Activated B cell treated with CpG ODN at 0.5 μM for 24 hours (primary cell): ENCODE data around the gene TMEM40. TPM values are rescaled to one million over a fixed set of nuclear protein-coding genes. Genes with fewer than 3 reads are reported as not detected.

Experiments
- ATAC-seq: fragments of 200-7000 bp; cut with Tn5 transposase; one replicate; pipeline ENCODE4 v1.10.0; 2021; ENCODE audit warnings: low read depth, mild to moderate bottlenecking, moderate library complexity
- CTCF ChIA-PET: fragments of 350-600 bp; sonication (Branson Sonifier 250); formaldehyde crosslinking; loops from one replicate; lab custom pipeline; 2021; ENCODE audit warnings: antibody characterized with exemption; lab: Charles Lee
- POLR2A ChIA-PET: fragments of 350-600 bp; sonication (Branson Sonifier 250); formaldehyde crosslinking; loops from one replicate; lab custom pipeline; 2021; ENCODE audit warnings: antibody characterized with exemption; lab: Charles Lee
- DNase-seq: peaks from one replicate; pipeline ENCODE4 v3.0.0; 2022
- H3K27ac Mint-ChIP-seq: one replicate; pipeline ENCODE4 v1.8.0; 2020; ENCODE audit warnings: mixed read lengths
- H3K27me3 Mint-ChIP-seq: one replicate; pipeline ENCODE4 v1.8.0; 2021; ENCODE audit warnings: mixed read lengths
- H3K36me3 Mint-ChIP-seq: one replicate; pipeline ENCODE4 v1.8.0; 2021; ENCODE audit warnings: low read depth, mixed read lengths
- H3K4me1 Mint-ChIP-seq: one replicate; pipeline ENCODE4 v1.8.0; 2021; ENCODE audit warnings: mixed read lengths
- H3K4me3 Mint-ChIP-seq: one replicate; pipeline ENCODE4 v1.8.0; 2020; ENCODE audit warnings: mild to moderate bottlenecking, mixed read lengths
- H3K9me3 Mint-ChIP-seq: one replicate; pipeline ENCODE4 v1.8.0; 2020; ENCODE audit warnings: mixed read lengths
- intact Hi-C: fragments of 100-400 bp; cut with micrococcal nuclease; formaldehyde crosslinking; loops from one replicate; pipeline ENCODE4 v1.15.1; 2024
- total RNA-seq: library from RNA; stranded (reverse); gene quantifications from 2 replicates; pipeline ENCODE4 v1.2.3, GENCODE V29; 2022
- TF ChIP-seq, protein P1 (sequence below): fragments of 200-600 bp; IDR thresholded peaks from one replicate; pipeline ENCODE4 v1.8.0; 2022; ENCODE audit warnings: antibody characterized with exemption, mild to moderate bottlenecking

The TMEM40 gene
- total RNA-seq, 1 donor from 2014 or later: not detected

DNA sequence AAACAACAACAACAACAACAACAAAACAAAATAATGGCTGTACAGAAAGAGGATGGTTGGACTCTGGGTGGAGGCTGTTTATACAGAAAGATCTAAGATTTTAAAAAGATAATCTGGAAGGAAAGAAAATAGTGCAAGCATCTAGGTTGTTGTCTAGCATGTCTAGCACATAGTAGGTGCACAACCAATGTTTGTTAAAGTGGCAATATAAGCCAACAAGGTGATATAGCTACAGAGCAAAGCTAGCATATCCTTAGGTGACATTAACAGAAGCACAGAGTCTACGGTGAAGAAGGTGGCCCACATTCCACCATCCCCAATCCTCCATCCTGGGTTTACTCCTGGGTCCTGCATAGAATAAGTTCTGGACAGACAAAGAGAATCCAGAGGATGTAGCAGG, 4.7 kb downstream of the TMEM40 start:
- no peak for DNase-seq
- intact Hi-C loops: loop anchor here (1.0 to 5.0 kb wide), 2 partner anchors 43 to 56 kb away; partner anchors contain the start of gene CAND2
- Mint-ChIP-seq H3K4me1 (peaks cover 38% of the 10 kb centered on the region), H3K4me3 (no peak overlapping the region), H3K27ac (no peak overlapping the region), H3K9me3 (no peaks in the 10 kb centered on the region), H3K36me3 (no peaks in the 10 kb centered on the region), H3K27me3 (peaks cover 4% of the 10 kb centered on the region)
- ATAC-seq: no peak
- CTCF ChIA-PET: no interaction called here
- TF ChIP-seq, protein P1, sequence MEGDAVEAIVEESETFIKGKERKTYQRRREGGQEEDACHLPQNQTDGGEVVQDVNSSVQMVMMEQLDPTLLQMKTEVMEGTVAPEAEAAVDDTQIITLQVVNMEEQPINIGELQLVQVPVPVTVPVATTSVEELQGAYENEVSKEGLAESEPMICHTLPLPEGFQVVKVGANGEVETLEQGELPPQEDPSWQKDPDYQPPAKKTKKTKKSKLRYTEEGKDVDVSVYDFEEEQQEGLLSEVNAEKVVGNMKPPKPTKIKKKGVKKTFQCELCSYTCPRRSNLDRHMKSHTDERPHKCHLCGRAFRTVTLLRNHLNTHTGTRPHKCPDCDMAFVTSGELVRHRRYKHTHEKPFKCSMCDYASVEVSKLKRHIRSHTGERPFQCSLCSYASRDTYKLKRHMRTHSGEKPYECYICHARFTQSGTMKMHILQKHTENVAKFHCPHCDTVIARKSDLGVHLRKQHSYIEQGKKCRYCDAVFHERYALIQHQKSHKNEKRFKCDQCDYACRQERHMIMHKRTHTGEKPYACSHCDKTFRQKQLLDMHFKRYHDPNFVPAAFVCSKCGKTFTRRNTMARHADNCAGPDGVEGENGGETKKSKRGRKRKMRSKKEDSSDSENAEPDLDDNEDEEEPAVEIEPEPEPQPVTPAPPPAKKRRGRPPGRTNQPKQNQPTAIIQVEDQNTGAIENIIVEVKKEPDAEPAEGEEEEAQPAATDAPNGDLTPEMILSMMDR: no peak
- POLR2A ChIA-PET: no interaction called here

DNA sequence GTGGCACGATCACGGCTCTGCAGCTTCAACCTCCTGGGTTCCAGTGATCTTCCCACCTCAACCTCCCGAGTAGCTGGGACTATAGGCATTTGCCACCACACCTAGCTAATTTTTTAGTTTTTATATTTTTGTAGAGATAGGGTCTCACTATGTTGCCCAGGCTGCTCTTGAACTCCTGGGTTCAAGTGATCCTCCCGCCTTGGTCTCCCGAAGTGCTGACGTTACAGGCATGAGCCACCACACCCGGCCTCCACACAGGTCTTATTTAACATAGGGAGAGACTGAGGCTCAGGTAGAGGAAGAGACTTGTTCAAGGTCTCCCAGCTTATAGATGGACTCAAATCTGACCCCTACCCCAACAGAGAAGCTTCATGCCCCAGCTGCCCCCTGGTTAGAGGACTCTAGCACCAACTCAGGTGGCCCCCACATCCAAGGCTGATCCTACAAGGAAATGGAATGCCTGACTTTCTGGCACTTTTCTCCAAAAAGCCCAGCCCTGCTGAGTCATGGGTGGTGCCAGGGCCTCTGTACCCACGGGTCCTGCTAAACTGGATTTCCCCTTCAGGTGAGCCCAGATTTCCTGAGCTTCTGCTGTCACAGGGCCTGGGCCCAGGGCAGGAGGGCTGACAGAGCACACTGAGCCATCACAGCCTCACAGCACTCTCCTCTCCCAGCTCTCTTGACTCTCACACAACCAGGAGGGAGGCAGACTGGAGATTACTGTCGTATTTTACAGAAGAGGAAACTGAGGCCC, 5.6 kb downstream of the TMEM40 start:
- H3K9me3 Mint-ChIP-seq: no peaks in the 10 kb centered on the region
- no peak overlapping the region for H3K4me3 Mint-ChIP-seq
- H3K36me3 Mint-ChIP-seq: no peaks in the 10 kb centered on the region
- H3K4me1 Mint-ChIP-seq: peaks cover 43% of the 10 kb centered on the region
- H3K27me3 Mint-ChIP-seq: peaks cover 4% of the 10 kb centered on the region
- ChIA-PET POLR2A (interaction anchor here (0.6 kb wide), 1 partner anchor 136 kb away, joined by 4 read pairs; no protein-coding TSS in a partner anchor), CTCF (no interaction called here)
- no peak overlapping the region for H3K27ac Mint-ChIP-seq
- DNase-seq: no peak
- TF ChIP-seq, protein P1: no peak
- ATAC-seq: no peak
- intact Hi-C loops: loop anchor here (1.0 to 5.0 kb wide), 2 partner anchors 44 to 57 kb away; partner anchors contain the start of gene CAND2

DNA sequence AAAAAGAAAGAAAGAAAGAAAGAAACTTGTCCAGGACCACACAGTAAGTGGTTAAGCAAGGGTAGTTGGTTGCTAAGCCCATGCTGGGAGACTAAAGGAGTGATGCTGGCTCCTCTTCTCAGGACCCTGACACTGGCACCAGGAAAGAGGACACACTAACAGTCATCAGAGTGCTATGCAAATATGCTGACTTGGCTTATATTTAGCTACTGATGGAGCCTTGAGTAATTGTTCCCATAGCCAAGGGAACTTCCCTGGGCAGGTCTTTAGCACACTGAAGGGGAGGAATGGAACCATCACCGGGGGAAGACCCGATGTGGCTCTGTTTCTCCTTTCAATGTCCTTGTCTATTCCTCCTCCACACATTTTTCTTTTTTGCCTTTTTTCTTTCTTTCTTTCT, 6.2 kb downstream of the TMEM40 start:
- DNase-seq (no peak), ATAC-seq (no peak)
- Mint-ChIP-seq H3K9me3 (no peaks in the 10 kb centered on the region), H3K27me3 (peaks cover 4% of the 10 kb centered on the region), H3K4me3 (no peak overlapping the region), H3K36me3 (no peaks in the 10 kb centered on the region), H3K4me1 (peaks cover 45% of the 10 kb centered on the region), H3K27ac (no peak overlapping the region)
- CTCF ChIA-PET: no interaction called here
- TF ChIP-seq, protein P1: no peak
- intact Hi-C loops: loop anchor here (5.0 kb wide), 1 partner anchor 44 kb away; the partner anchor contains the start of gene CAND2
- POLR2A ChIA-PET: interaction anchor here (0.8 kb wide), 1 partner anchor 900 kb away, joined by 9 read pairs; no protein-coding TSS in a partner anchor

DNA sequence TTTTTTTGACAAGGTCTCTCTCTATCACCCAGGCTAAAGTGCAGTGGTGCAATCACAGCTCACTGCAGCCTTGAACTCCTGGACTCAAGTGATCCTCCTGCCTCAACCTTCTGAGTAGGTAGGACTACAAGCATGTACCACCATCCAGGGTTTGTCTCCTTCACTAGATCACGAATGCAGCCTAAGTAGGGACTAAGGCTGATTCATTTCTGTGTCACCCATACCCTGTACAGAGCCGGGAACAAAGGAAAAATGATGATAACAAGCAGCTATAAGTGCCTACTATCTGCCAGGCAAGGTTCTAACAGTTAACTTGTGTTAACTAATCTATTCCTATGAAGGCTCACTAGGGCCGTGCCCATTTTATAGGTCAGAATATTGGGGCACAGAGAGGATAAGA, 7.0 kb downstream of the TMEM40 start:
- TF ChIP-seq, protein P1: no peak
- Mint-ChIP-seq H3K27ac (no peak overlapping the region), H3K9me3 (no peaks in the 10 kb centered on the region), H3K27me3 (peaks cover 4% of the 10 kb centered on the region), H3K4me1 (peaks cover 39% of the 10 kb centered on the region), H3K4me3 (no peak overlapping the region), H3K36me3 (no peaks in the 10 kb centered on the region)
- ChIA-PET CTCF (no interaction called here), POLR2A (no interaction called here)
- ATAC-seq (no peak), DNase-seq (no peak)
- intact Hi-C loops: loop anchor here (5.0 kb wide), 1 partner anchor 45 kb away; the partner anchor contains the start of gene CAND2

DNA sequence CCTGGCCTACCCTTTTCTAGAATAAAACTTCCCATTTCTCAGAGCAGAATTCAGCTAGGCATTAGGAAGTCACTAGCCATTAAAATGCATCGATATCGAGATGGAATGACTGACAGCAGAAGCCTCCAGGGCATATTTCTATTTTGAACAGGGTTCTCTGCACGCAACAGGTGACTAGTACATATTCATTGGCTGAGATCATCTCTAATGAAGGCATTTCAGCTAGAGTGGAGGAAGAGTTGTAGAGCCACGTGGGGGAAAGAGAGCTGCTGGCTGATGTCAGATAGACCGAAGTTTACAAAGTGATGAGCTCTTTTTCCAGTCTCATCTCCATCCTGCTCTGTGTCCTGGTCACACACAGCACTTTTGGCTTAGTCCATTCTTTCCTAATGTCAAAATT, 7.5 kb downstream of the TMEM40 start:
- Mint-ChIP-seq H3K36me3 (no peaks in the 10 kb centered on the region), H3K4me3 (no peak overlapping the region), H3K9me3 (no peaks in the 10 kb centered on the region), H3K27me3 (peaks cover 5% of the 10 kb centered on the region), H3K4me1 (peaks cover 34% of the 10 kb centered on the region), H3K27ac (no peak overlapping the region)
- no peak for DNase-seq
- intact Hi-C loops: loop anchor here (5.0 kb wide), 1 partner anchor 46 kb away; the partner anchor contains the start of gene CAND2
- TF ChIP-seq, protein P1: no peak
- no peak for ATAC-seq
- POLR2A ChIA-PET: no interaction called here
- CTCF ChIA-PET: no interaction called here
